NCI-H2107 treated with DMSO at 0.1 percent for 48 hours (cell line): ENCODE results near the gene GPR141.
"Not testable (repeated sequence)": the region's sequence is repeated elsewhere in the genome, so short reads cannot be mapped to it uniquely, and the experiment has no call there.

Experiments used
- DNase-seq: peaks from one replicate; lab custom pipeline; 2025; ENCODE audit not compliant: unreplicated experiment; lab: John Stamatoyannopoulos, UW

Gene GPR141

DNA sequence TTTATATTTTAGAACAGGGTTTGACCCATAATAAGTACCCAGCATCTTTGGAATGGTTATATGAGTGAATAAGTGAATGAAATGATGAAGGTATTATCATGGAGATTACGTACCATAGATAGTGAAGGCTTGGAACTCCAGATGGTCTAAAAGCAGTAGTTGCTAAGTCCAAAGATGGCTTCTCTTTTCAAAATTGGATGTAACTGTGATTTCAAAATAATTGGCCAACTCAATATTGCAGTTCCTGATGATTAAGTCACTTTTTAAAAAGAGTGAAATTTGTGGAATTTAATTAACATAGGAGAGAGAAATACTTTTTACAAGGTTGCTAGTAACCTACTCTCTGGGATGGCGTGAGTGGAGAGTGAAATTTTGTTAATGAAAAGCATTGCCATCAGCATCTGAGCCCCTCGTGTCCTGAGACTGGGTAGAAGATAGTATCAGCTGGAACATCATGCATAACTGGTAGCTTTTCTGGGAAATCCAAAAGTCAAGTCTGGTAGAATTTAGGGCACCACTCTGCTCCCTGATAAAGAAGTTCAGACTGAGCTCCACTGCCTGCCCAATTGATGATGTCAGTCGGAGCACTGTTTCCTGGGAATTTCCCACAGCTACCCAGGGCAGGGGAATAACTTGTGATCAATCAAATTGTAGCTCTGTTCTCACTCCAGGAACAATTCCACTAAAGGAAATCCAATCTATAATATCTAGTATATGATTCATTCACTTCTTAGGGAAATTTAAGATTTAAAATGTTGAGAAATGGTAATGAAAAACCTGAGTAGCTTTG lies 3.2 kb downstream of the GPR141 start:
- DNase-seq, result no peak

DNA sequence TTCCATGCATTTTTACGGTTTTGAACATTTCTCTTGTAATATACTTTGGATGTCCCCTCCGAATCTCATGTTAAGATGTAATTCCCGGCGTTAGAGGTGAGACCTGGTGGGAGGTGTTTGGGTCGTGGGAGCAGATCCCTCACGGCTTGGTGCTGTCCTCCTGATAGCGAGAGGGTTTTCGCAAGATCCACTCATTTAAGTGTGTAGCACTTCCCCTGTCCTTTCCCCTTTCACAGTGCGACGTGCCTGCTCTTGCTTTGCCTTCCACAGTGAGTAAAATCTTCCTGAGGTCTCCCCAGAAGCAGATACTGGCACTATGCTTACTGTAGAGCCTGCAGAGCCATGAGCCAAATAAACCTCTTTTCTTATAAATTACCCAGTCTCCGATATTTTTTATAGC lies 6.6 kb downstream of the GPR141 start:
- DNase-seq, result no peak

DNA sequence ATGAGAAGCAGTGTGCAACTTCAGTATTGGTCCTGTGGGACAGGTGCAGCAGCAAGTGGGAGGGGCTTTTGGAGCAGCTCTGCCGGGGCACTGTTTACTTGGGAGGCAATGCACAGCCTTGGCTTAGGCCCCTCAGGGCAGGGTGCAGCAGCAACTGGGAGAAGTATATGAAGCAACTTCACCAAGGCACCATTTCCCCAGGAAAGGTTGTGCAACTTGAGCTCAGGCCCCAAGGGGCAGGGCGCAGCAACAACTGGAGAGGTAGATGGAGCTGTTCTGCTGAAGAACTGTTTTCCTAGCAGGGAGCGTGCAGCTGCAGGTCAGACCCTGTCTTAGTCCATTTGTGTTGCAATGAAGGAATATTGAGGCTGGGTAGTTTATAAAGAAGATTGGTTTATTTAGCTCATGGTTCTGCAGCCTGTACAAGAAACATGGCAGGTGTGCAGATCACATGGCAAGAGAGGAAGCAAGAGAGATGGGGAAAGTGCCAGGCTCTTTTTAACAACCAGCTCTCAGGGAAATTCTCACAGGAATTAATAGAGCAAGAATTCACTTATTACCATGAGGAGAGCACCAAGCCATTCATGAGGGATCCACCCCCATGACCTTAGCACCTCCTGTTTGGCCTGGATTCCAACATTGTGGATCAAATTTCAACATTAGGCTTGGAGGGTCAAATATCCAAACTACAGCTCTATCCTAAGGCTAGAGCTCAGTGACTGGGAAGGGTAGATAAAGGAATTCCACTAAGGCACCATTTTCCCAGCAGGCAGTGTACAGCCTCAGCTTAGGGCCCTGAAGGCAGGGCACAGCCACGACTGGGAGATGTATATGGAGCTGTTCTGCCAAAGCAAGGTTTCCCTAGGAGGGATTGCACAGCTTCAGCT lies 10.9 kb downstream of the GPR141 start:
- DNase-seq, result no peak

DNA sequence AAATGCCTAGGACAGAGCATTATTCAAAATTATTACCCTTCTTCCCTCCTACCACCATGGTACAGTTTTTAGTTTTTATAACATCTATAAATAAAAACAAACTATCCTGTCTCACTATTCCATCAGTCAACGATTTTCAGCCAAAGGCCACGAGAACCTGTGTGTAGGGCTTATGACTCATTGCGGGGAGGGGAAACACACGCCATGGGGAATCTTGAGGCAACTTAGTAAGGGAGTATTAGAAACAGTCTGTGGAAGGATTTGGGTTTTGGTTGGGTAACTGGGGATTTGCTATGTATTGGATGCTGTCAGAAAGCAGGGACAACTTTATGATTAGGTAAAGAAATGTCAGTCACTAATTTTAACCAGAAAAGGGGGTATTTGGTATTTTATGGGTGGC lies 14.7 kb downstream of the GPR141 start:
- no peak for DNase-seq

DNA sequence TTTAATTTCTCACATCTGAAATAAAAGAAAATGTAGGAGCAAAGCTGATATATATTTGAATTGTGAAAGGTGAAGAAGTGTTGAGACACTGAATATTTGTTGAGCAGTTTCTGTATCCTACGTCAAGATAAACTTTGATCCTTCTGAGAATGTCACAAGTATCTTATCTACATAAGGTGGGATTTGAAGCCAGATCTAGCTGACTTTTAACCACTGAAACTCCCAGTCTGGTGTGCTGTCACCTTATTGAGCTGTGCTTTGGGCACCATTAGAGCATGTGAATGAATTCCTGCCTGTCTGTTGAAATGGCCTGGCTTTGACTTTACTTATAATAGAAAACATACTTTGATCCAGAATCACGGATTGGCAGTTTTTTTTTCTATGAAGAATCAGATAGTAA lies 15.2 kb downstream of the GPR141 start:
- no peak for DNase-seq

DNA sequence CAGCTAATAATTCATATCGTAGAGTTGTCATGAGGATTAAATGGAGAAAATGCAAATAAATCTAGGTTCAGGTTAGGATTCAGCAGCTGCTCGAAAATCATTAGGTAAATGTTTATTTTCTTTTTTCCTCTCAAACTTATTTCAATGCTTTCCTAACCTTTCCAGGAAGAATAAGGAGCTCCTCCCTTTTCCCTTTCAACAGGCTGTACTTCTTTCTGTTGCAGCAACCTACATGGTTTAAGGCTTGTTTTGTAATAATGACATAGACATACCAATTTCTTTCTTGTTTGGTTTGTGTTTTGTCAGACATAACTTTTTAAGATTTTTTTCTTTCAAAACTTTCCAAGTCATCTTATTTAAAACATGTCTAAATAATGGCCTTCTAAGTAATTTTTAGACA lies 18.2 kb downstream of the GPR141 start:
- DNase-seq, result no peak

DNA sequence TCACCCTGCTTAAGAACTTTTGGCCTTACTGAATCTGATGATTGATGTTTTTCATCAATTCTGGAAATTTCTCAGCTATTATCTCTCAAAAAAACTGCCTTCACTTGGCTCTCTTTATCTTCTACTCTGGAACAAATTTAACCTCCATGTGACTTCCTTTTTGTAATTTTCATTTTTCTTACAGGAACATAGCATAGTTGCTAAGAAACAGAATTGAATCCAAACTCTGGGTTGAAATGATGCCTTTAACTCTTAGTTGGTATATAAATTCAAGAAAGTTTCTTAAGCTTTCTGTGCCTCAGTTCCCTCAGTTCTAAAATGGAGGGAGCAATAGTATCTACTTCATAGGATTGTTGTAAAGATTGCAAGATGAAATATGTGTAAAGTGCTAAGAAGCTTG lies 19.8 kb downstream of the GPR141 start:
- DNase-seq, result no peak

DNA sequence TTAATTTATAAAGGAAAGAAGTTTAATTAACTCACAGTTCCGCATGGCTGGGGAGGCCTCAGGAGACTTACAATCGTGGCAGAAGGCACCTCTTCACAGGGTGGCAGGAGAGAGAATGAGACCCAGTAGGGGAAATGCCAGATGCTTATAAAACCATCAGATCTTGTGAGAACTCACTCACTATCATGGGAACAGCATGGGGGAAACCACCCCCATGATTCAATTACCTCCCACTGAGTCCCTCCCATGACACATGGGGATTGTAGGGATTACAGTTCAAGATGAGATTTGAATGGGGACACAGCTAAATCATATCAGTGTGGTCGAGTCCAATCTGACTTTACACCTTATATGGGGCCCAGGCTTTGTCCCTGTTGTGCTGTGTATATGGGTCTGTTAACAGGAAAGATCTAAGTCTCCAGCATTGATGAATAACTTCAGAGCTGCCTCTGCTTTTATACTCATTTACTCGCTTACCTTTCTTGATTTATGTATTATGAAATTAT lies 20.8 kb downstream of the GPR141 start:
- not testable (repeated sequence) for DNase-seq

DNA sequence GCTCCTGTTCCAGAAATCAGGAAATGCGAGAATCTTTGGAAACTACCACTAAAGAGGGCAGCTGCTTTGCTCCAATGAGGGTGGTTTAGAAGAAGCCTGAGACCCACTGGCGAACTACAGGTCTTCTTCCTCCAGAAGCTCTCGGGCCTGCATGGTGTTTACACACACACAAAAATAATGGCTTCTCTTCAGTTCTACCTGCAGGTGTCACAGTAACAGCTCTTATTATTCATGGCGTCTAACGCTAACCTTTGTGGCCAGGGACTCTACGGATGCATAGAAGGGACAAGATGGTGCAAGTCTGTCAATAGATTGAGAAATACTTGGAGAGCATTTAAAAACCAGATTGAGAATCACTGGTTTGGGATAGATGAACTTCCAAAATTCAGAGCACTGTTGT lies 22.4 kb downstream of the GPR141 start:
- DNase-seq, result no peak

DNA sequence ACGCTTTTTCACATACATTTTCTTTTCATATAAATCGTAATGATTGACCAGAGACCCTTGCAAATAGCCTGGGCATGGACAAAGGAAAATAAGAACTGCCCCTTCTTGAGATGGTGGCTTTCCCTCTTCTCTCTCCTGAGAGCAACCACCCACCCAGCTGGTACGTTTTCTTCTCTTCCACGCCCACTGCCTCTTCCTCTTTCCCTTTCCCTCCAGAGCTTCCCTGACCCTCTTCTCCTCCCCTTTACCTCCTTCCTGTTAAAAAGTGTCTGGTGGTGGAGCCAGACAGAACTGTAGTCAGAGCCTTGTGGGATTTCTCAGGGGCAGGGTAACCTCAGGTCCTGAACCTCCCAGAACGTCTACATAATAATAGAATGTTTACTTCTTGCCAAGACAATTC lies 23.2 kb downstream of the GPR141 start:
- no peak for DNase-seq

DNA sequence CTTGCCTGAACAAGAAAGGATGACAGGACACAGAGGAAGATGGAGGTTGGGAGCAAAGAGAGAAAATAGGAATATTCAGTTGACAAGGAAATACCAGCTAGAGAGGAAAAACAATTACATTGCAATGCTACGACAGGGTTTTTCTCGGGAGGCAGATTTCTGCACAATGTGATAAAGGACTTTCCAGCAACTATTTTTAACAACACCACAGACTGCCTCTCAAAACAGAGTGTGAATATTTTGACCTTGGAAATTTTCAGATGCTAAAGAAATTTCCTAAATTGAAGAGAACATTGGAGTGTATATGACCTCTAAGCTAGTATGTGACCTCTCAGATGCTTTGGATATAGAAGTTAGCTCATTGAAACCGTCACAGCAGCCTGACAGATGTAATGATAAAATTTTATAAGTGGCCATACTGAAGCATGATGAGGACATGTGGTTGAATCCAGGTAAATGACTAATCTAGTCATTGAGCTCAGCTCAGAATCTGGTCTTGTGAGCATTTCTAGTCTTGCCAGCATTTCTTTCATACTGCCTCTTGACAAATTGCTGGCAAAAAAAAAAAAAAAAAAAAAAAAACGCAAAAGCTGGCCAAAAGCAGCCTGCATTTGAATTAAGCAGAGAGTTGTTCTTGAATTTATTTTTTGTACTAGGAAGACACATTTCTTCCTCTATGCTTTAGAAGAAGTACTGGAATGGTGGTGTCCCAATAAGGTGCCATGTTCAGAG lies 24.4 kb downstream of the GPR141 start:
- DNase-seq, result no peak

DNA sequence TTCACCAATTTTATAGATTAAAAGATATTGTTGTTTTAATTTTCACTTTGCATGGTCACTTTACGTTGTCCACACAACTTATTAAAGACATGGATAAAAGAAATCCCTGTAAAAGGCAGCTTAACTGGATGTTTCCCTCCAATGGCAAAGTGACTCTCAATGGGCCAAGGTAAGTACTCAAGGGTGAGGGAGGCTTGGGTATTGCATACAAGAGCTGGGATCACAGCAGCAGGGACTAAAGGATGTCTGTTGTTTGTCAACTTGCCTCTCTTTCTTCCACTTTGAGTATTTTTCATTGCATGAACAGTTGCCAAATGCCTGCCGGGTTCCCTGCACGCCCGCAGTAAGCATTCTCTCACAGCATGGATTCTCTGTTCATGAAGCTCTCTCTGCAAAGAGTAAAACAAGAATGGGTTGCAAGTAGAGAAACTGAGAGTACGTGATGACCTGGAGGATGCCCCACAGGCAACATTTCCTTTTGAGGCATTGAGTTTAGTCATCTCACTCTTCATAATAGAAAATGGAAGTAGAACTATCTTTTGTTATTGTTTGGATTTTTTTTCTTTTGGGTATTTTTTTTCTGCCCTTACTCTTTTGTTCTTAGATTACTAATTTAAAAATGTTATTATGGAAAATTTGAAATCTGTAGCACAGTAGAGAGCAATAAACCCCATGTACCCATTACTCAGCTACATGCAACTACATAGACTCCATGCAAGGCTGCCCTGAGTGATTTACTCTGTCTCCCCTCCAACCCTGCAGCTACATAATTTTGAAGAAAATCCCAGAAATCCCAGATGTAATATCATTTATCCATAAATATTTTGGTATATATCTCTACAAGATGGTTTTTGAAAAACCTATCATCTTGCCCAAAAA lies 26.3 kb downstream of the GPR141 start:
- no peak for DNase-seq

DNA sequence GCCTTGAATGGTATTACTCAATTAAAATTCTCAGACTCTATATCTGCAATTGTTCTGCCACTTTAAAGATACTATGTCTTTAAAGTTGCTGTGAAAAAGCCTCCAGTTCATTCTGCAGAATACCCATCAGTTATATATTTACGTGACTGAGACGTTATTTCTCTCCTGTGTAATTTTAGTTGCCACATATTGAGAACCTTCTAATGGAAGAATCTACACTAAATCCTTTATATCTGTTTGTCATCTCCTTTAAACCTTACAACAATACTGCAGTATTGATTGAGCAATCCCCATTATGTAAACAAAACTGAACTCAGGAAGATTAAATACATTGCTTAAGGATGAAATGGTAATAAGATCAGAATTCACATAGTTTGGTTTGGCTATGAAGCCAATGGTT lies 30.0 kb downstream of the GPR141 start:
- no peak for DNase-seq

DNA sequence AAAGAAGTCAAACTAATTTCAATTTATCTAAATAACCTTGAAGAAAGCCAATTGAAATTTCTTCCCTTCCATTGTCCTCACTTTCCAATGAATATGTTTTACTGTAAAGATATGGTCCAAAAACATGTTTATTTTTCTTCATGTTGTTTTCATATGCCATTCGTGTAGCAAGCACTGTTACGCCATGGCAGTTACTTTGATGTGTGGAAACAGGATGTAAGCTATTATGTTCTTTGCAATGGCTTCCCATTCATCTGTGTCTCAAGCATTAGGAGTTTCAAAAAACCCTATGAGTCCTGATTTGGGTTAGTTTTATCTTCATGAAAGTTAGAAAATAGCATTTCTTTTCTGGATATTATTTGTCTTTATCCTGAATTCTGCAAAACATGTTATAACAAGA lies 31.0 kb downstream of the GPR141 start:
- no peak for DNase-seq

DNA sequence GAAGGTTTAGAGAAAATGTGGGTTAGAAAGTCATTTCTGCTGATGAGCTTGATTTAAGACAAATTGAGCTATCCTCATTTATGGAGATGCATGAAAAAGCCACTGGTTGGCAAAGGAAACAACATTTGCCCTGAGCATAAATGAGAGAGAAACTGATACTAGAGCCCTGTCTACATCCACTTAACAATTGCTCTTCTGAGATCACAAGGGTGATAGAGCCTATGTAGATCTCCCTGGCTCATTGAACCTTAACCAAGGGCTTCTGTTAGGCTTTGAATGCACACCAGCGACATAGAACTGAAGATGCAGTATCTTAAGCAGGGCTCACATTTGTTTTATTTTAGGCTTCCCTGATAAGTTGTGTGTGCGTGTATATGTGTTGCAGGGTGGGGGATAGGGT lies 35.0 kb downstream of the GPR141 start:
- DNase-seq, result no peak

DNA sequence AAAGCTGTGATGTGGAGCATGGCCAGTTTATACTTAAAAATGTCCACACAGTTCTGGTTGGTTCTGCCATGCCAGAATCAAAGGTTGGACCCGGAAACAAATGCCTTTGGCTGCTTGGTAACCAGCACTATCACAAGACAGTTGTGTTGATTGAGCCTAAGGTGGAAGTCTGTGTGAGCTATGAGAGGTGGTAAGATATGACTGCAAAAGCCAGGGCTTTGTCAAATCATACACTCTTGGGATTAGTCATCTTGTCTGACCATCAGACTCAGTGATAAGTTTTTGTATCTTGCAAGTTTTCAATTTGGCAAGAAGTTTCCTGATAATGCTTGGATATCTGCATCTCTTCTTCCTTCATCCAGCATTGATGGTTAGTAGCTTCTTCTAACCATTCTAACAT lies 35.5 kb downstream of the GPR141 start:
- no peak for DNase-seq

DNA sequence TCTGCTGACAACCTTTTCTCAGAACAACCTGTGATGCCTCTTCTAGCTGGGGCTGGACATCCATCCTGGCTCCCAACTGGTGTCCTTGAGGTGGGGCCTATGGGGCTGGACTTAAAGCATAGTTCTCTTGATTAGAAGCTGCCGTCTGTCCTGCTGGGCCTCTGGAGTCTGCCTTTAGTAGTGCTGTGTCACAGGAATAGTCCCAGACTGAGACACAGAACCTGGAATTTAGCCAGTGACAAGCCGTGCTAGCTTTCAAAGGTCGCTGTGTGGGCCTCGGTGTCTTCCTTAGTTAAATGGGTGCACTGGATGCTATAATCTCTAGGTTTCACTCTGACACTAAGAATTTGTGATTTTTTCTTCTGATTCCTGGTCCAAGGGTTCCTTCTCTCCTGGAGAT lies 41.2 kb downstream of the GPR141 start:
- DNase-seq, result no peak

DNA sequence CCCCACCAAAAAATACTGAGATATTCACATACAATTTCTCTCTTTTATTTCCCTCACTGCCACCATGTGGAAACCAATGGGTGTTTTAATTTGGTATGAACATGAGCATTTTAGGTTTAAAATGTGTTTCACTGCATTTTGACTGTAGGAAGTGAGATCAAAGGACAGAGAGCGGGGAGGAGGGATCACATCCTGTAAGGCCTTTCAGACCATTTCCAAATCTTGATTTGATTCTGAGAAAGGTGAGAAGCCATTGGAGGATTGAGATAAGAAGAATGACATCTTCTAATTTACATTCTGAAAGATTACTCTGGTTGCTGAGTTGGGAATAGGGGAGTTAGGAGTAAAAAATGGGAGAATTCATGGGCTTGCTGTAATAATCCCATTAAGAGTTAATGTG lies 42.5 kb downstream of the GPR141 start:
- DNase-seq, result no peak

DNA sequence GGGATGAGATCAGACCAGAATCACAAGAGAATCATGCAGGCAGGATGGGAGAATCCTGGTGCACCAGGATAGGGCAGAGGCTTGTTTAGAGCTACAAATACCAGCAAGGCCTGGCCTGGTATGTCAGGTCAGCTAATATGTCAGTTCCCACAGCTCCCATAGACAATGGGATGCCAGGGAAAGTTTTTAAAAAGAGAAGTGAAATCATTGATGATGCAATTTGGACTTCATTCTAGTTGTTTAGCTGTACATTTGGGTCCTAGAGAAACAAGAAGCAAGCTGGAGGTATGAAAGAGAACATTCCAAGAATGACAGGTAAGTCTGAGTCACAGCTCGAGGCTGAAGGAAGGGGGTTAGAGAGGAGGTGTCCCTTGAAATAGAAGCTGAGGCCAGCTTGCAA lies 45.2 kb downstream of the GPR141 start:
- DNase-seq, result no peak

DNA sequence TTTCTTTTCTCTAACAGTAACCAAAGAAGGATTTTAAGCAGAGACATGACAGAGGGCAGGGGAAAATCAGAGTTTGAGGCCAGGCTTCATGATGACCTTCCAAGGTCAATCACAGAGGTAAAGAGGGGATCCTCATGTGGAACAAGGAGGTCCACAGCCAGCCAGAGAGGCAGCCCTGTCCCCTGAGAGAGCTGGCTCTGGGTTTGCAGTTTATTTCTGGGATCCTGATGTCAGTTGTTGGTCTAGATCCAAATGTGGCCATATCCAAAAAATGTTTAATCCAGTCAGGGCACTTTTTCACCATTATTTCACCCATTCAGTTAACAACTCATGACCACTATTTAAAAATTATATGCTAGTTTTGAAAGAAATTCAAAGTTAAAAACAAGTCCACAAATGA lies 45.6 kb downstream of the GPR141 start:
- DNase-seq, result no peak

DNA sequence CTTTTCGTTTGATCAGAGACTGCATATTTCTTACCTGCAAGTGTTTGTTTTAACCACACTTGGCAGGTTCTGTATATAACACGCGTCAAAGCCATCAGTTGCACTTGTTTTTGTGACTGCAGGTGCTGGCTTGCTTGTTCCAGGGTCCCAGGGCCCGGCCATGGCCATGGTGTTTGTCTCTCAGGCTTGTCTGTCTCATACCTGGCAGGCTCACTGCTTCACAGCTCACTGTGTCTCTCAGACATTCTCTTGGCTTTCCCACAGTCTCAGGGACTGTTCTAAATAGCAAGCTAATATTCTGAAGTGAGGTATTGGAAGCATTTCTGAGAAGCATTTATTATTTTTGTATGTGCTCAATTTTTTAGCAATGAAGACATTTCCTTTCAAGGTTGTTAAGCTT lies 46.9 kb downstream of the GPR141 start:
- DNase-seq, result no peak
